ENCODE measurements around the gene CARD11. TPM values are rescaled to one million over a fixed set of nuclear protein-coding genes. Genes with fewer than 3 reads are reported as not detected.

The CARD11 gene
- total RNA-seq, 2 experiments from 2014 or later: 136 to 196 TPM

GRCh38 chr7:2983586-2983985 is 60.1 kb downstream of the CARD11 start:
- CTCF ChIA-PET: interaction anchor here (1.1 to 2.3 kb wide), 3 partner anchors 8 to 30 kb away, joined by 3 to 9 read pairs (median 3); no protein-coding TSS in a partner anchor
- Mint-ChIP-seq H3K36me3 (peaks cover 64% of the 10 kb centered on the region), H3K9me3 (ENCODE audit: low read depth) (no peaks in the 10 kb centered on the region)

DNA sequence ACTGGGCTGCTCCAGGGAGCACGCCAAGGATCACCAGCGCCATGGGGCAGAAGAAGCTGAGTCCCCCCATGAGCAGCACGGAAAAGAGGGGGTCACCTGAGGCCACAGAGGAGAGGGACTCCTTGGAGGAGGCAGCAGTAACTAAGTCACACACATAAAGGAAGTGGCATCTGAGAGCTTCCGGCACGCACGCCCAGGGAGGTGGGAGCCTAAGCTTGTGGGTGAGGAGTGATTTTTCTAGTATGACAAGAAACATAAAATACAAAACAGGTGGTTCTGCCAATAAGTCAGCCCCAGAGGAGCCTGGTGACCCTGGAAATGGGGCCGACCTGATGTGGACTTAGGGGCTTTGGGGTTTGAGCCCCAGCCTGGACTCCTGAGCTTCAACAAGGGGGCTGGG is 60.8 kb downstream of the CARD11 start:
- peak; percentile 89 for DNase-seq
- Mint-ChIP-seq H3K9me3 (ENCODE audit: low read depth) (no peaks in the 10 kb centered on the region), H3K27ac (peak overlapping the region; percentile 82), H3K36me3 (peaks cover 61% of the 10 kb centered on the region), H3K4me3 (peak overlapping the region; percentile 7), H3K4me1 (peaks cover 77% of the 10 kb centered on the region), H3K27me3 (no peaks in the 10 kb centered on the region)
- CTCF ChIA-PET: interaction anchor here (0.7 to 2.3 kb wide), 7 partner anchors 10 to 218 kb away, joined by 3 to 9 read pairs (median 3); no protein-coding TSS in a partner anchor
- ATAC-seq: peak; percentile 78

More at GRCh38 chr7:2983586-2983985, 60.1 kb downstream of the CARD11 start:
- DNase-seq: no peak
- Mint-ChIP-seq H3K27me3 (no peaks in the 10 kb centered on the region), H3K4me1 (peaks cover 71% of the 10 kb centered on the region), H3K27ac (peak overlapping the region; percentile 82), H3K4me3 (no peak overlapping the region)
- no peak for ATAC-seq

DNA sequence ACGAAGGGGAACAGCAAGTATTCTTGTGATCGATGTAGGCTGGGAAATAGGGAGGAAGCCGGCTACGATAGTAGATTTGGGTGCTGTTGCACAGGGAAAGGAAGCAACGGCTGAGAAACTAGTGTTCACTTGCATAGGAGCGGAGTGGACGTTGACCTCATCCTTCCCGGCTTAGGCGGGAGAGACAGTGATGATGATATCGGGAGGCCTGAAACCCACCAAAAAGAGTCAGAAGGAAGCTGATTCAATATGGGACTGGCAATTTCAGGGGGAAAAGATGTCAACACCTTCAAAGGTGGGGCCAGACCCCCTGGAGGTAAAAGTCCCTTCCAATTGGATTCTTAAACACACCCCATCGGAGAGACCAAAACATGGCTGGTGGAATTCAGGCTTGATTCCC is 61.3 kb downstream of the CARD11 start:
- H3K4me1 Mint-ChIP-seq: peaks cover 80% of the 10 kb centered on the region
- H3K36me3 Mint-ChIP-seq: peaks cover 61% of the 10 kb centered on the region
- DNase-seq (no peak), ATAC-seq (no peak)
- no peak overlapping the region for H3K4me3 Mint-ChIP-seq
- no peaks in the 10 kb centered on the region for H3K9me3 Mint-ChIP-seq (ENCODE audit: low read depth)
- H3K27ac Mint-ChIP-seq: peak overlapping the region; percentile 82
- CTCF ChIA-PET: interaction anchor here (0.7 to 2.3 kb wide), 7 partner anchors 9 to 218 kb away, joined by 3 to 9 read pairs (median 3); no protein-coding TSS in a partner anchor
- no peaks in the 10 kb centered on the region for H3K27me3 Mint-ChIP-seq

GRCh38 chr7:2981103-2981480 is 62.6 kb downstream of the CARD11 start:
- peaks cover 52% of the 10 kb centered on the region for H3K36me3 Mint-ChIP-seq
- H3K4me3 Mint-ChIP-seq: no peak overlapping the region
- H3K27me3 Mint-ChIP-seq: no peaks in the 10 kb centered on the region
- H3K9me3 Mint-ChIP-seq (ENCODE audit: low read depth): no peaks in the 10 kb centered on the region
- peak overlapping the region; percentile 49 for H3K27ac Mint-ChIP-seq
- no peak for DNase-seq
- peaks cover 81% of the 10 kb centered on the region for H3K4me1 Mint-ChIP-seq
- no peak for ATAC-seq
- CTCF ChIA-PET: interaction anchor here (2.3 kb wide), 1 partner anchor 8 kb away, joined by 9 read pairs; no protein-coding TSS in a partner anchor

- H3K4me1 Mint-ChIP-seq: peaks cover 79% of the 10 kb centered on the region
- no peaks in the 10 kb centered on the region for H3K27me3 Mint-ChIP-seq
- ATAC-seq: no peak
- H3K4me3 Mint-ChIP-seq: peak overlapping the region; percentile 31
- H3K36me3 Mint-ChIP-seq: peaks cover 50% of the 10 kb centered on the region
- H3K27ac Mint-ChIP-seq: peak overlapping the region; percentile 54
- no peaks in the 10 kb centered on the region for H3K9me3 Mint-ChIP-seq (ENCODE audit: low read depth)
- no peak for DNase-seq
- CTCF ChIA-PET: interaction anchor here (1.6 kb wide), 1 partner anchor 27 kb away, joined by 3 read pairs; no protein-coding TSS in a partner anchor
Observed at GRCh38 chr7:2980401-2981102, 63.1 kb downstream of the CARD11 start.

GRCh38 chr7:2979951-2980350 is 63.7 kb downstream of the CARD11 start:
- no peaks in the 10 kb centered on the region for H3K9me3 Mint-ChIP-seq (ENCODE audit: low read depth)
- H3K4me1 Mint-ChIP-seq: peaks cover 79% of the 10 kb centered on the region
- CTCF ChIA-PET: interaction anchor here (1.6 to 1.8 kb wide), 2 partner anchors 26 to 86 kb away, joined by 3 to 5 read pairs; no protein-coding TSS in a partner anchor
- DNase-seq (no peak), ATAC-seq (no peak)
- peak overlapping the region; percentile 31 for H3K4me3 Mint-ChIP-seq
- H3K27ac Mint-ChIP-seq: peak overlapping the region; percentile 47
- H3K36me3 Mint-ChIP-seq: peaks cover 50% of the 10 kb centered on the region
- H3K27me3 Mint-ChIP-seq: no peaks in the 10 kb centered on the region

GRCh38 chr7:2979201-2979631 is 64.5 kb downstream of the CARD11 start:
- CTCF ChIA-PET: interaction anchor here (1.2 to 1.8 kb wide), 3 partner anchors 26 to 91 kb away, joined by 3 to 5 read pairs (median 3); no protein-coding TSS in a partner anchor
- H3K27ac Mint-ChIP-seq: peak overlapping the region; percentile 90
- H3K27me3 Mint-ChIP-seq: no peaks in the 10 kb centered on the region
- H3K4me3 Mint-ChIP-seq: peak overlapping the region; percentile 68
- no peak for DNase-seq
- H3K9me3 Mint-ChIP-seq (ENCODE audit: low read depth): no peaks in the 10 kb centered on the region
- peaks cover 77% of the 10 kb centered on the region for H3K4me1 Mint-ChIP-seq
- peaks cover 53% of the 10 kb centered on the region for H3K36me3 Mint-ChIP-seq
- ATAC-seq: no peak

- DNase-seq: peak; percentile 88
- ATAC-seq: peak; percentile 79
- CTCF ChIA-PET: interaction anchor here (0.8 to 1.8 kb wide), 5 partner anchors 15 to 176 kb away, joined by 3 to 5 read pairs (median 3); no protein-coding TSS in a partner anchor
- no peaks in the 10 kb centered on the region for H3K9me3 Mint-ChIP-seq (ENCODE audit: low read depth)
- H3K4me1 Mint-ChIP-seq: peaks cover 73% of the 10 kb centered on the region
- peak overlapping the region; percentile 68 for H3K4me3 Mint-ChIP-seq
- H3K27ac Mint-ChIP-seq: peak overlapping the region; percentile 90
- H3K36me3 Mint-ChIP-seq: peaks cover 55% of the 10 kb centered on the region
- H3K27me3 Mint-ChIP-seq: no peaks in the 10 kb centered on the region
Observed at GRCh38 chr7:2978408-2978807, 65.3 kb downstream of the CARD11 start.

DNA sequence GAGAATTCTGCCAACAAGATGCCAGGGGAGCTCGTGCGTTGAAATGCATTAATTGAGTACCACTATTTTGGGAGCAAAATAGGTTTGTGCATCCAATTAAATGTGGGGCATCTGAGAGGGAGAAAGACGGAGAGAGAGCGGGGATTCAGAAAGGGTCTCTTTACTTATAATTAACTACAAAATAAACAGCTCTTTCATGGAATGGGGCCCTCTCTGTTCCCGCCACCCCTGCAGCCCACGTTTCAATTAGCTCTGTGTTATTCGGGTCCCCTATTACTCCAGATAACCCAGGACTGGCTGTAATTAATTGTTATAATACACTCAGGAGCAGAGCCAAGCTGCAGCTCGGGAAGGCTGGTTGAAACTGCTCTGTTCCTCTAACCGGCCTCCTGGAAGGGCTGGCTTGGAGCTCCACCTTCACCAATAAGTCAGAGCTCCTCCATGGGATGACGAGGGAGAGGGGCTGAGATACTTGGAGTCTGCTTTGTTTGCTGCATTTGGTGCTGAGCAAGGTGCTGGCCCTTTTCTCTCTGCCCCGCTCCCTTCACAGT is 67.8 kb downstream of the CARD11 start:
- no peak for ATAC-seq
- no peak for DNase-seq
- CTCF ChIA-PET: interaction anchor here (1.2 to 1.4 kb wide), 3 partner anchors 8 to 22 kb away, joined by 3 to 4 read pairs (median 3); no protein-coding TSS in a partner anchor
- Mint-ChIP-seq H3K4me1 (peaks cover 70% of the 10 kb centered on the region), H3K9me3 (ENCODE audit: low read depth) (no peaks in the 10 kb centered on the region), H3K4me3 (no peak overlapping the region), H3K27me3 (no peaks in the 10 kb centered on the region), H3K36me3 (peaks cover 50% of the 10 kb centered on the region), H3K27ac (peak overlapping the region; percentile 66)

DNA sequence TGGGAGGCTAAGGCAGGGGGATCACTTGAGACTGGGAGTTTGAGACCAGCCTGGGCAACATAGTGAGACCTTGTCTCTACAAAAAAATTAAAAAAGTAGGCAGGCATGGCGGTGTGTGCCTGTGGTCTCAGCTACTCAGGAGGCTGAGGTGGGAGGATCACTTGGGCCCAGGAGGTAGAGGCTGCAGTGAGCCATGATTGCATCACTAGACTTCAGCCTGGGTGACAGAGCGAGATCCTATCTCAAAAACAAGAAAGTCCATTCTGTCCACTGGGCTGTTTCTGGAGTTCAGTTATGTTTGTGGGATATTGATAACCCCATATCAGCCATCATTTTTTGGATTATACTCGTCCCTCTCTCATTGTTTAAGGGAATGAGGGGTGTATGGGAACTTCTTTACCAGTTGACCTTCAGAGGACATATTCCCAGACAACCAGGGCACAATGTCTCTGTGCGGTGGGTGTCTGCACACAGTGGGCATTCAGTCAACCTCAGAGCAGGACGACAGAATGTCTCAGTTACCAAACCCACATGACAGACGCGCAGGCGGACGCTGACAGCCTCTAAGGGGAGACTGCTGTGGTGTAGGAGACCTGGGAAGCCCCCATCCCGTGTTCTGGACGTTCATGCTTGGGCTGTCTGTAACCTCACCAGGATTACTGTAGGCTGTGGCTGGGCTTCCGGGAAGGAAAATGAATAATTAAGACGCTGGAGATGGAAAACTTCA is 69.4 kb downstream of the CARD11 start:
- CTCF ChIA-PET: interaction anchor here (1.2 to 2.1 kb wide), 3 partner anchors 8 to 17 kb away, joined by 3 to 9 read pairs (median 4); no protein-coding TSS in a partner anchor

DNA sequence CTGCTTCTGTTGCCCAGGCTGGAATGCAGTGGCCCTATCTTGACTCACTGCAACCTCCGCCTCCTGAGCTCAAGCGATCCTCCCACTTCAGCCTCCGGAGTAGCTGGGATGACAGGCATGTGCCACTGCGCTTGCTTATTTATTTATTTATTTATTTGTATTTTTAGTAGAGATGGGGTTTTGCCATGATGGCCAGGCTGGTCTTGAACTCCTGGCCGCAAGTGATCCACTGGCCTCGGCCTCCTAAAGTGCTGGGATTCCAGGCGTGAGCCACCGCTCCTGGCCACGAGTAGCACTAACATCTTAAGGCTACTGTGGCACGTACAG is 70.9 kb downstream of the CARD11 start:
- H3K4me3 Mint-ChIP-seq: peak overlapping the region; percentile 56
- DNase-seq: no peak
- CTCF ChIA-PET: interaction anchor here (0.9 to 2.3 kb wide), 5 partner anchors 10 to 92 kb away, joined by 3 to 9 read pairs (median 5); no protein-coding TSS in a partner anchor
- H3K9me3 Mint-ChIP-seq (ENCODE audit: low read depth): peaks cover 3% of the 10 kb centered on the region
- H3K27ac Mint-ChIP-seq: peak overlapping the region; percentile 89
- peaks cover 43% of the 10 kb centered on the region for H3K4me1 Mint-ChIP-seq
- H3K36me3 Mint-ChIP-seq: peaks cover 33% of the 10 kb centered on the region
- H3K27me3 Mint-ChIP-seq: no peaks in the 10 kb centered on the region
- ATAC-seq: no peak

More for the DNA sequence above, 69.4 kb downstream of the CARD11 start:
- DNase-seq: peak; percentile 22
- H3K27ac Mint-ChIP-seq: peak overlapping the region; percentile 80
- ATAC-seq: no peak
- H3K4me3 Mint-ChIP-seq: no peak overlapping the region
- H3K4me1 Mint-ChIP-seq: peaks cover 56% of the 10 kb centered on the region
- no peaks in the 10 kb centered on the region for H3K9me3 Mint-ChIP-seq (ENCODE audit: low read depth)
- H3K36me3 Mint-ChIP-seq: peaks cover 40% of the 10 kb centered on the region
- H3K27me3 Mint-ChIP-seq: no peaks in the 10 kb centered on the region

DNA sequence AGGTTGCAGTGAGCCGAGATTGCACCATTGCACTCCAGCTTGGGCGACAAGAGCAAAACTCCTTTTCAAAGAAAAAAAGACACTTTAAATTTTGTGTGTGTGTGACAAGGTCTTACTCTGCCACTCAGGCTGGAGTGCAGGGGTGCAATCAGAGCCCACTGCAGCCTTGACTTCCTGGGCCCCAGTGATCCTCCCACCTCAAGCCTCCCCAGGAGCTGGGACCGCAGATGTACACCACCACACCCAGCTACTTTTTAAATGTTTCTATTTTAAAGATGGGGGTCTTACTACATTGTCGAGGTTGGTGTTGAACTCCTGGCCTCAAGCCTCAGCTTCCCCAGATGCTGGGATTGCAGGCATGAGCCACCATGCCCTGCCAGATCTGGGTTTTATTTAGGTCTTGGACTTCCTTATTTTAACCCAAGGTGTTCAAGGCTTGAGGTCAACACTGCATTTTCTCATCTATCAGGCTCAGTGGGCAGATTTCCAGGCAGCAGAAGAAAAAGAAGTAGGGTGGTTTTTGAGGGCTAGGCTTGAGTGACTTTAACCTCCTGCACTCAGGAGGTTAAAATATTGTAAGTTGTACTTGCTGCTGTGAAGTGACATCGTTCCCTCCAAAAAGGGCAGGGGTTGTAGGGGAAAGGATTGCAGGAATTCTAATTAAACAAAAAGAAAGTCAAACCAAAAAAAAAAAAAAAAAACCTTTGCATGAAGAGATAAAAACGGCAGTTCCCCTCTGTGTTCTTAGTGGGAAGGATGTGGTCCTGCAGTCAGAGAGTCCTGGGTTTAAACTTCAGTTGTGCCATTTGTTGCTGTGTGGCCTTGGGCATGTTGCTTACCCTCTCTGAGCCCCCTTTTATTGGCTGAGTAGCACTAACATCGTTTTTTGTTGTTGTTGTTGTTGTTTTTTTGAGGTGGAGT is 71.5 kb downstream of the CARD11 start:
- no peaks in the 10 kb centered on the region for H3K27me3 Mint-ChIP-seq
- CTCF ChIA-PET: interaction anchor here (0.8 to 2.3 kb wide), 8 partner anchors 10 to 91 kb away, joined by 3 to 9 read pairs (median 4); partner anchors contain the start of gene CARD11
- peak; percentile 62 for DNase-seq
- H3K36me3 Mint-ChIP-seq: peaks cover 38% of the 10 kb centered on the region
- H3K27ac Mint-ChIP-seq: peak overlapping the region; percentile 89
- H3K4me3 Mint-ChIP-seq: peak overlapping the region; percentile 56
- peak; percentile 74 for ATAC-seq
- H3K9me3 Mint-ChIP-seq (ENCODE audit: low read depth): peaks cover 3% of the 10 kb centered on the region
- H3K4me1 Mint-ChIP-seq: peaks cover 41% of the 10 kb centered on the region
